Measurements from ENCODE around the gene DPRX. TPM values are rescaled to one million over a fixed set of nuclear protein-coding genes. Genes with fewer than 3 reads are reported as not detected.
A peak's percentile ranks its signal among the peaks of the same experiment; 100 is the strongest.

The DPRX gene
- total RNA-seq, 4 donors from 2014 or later, result not detected

GRCh38 chr19:53657330-53657729, 25.5 kb downstream of the DPRX start:
- Histone ChIP-seq H3K36me3 (no peaks in the 10 kb centered on the region), H3K9me3 (no peaks in the 10 kb centered on the region), H3K27me3 (no peaks in the 10 kb centered on the region), H3K27ac (no peak overlapping the region), H3K4me1 (peaks cover 4% of the 10 kb centered on the region), H3K4me3 (no peak overlapping the region)
- TF ChIP-seq EP300 (IDR thresholded peaks at IDR 0.05), result no peak
- no peak for TF ChIP-seq CTCF (IDR thresholded peaks at IDR 0.05)
- TF ChIP-seq POLR2AphosphoS5 (IDR thresholded peaks at IDR 0.05), result no peak
- TF ChIP-seq POLR2A (IDR thresholded peaks at IDR 0.05), result no peak
- no peak for DNase-seq (ENCODE audit: low spot score in 2 of 2)
- WGBS, result 53% methylated on average over 4 of the region's 4 CpGs

GRCh38 chr19:53657778-53658177, 26.0 kb downstream of the DPRX start:
- no peak for DNase-seq (ENCODE audit: low spot score in 2 of 2)
- no peaks in the 10 kb centered on the region for H3K27me3 ChIP-seq
- H3K4me1 ChIP-seq, result peaks cover 4% of the 10 kb centered on the region
- no peak overlapping the region for H3K27ac ChIP-seq
- TF ChIP-seq EP300 (IDR thresholded peaks at IDR 0.05) (no peak), POLR2AphosphoS5 (IDR thresholded peaks at IDR 0.05) (no peak), POLR2A (IDR thresholded peaks at IDR 0.05) (no peak), CTCF (IDR thresholded peaks at IDR 0.05) (no peak)
- H3K4me3 ChIP-seq, result no peak overlapping the region
- 58% methylated on average over 7 of the region's 7 CpGs for WGBS
- no peaks in the 10 kb centered on the region for H3K36me3 ChIP-seq
- no peaks in the 10 kb centered on the region for H3K9me3 ChIP-seq

DNA sequence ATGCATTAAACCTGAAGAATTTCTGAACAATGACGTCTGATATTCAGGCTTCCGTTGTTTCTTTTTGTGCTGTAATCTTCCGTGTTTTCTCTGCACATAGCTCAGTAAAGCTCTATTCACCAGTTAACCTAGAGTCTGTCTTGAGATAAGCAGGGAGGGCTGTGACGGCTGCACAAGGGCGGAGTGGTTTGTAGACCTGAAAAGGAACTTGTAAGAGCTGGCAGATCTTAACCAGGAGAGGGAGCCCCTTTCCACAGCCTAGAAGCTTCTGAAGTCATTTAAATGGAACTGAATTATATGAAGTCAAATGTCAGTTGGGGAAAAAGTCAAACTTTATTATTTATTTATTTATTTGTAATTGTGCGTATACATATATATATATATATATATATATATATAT, 27.5 kb downstream of the DPRX start:
- WGBS, result 9% methylated on average over 6 of the region's 6 CpGs
- H3K27me3 ChIP-seq, result no peaks in the 10 kb centered on the region
- H3K4me3 ChIP-seq, result no peak overlapping the region
- H3K36me3 ChIP-seq, result no peaks in the 10 kb centered on the region
- TF ChIP-seq POLR2A (IDR thresholded peaks at IDR 0.05) (no peak), POLR2AphosphoS5 (IDR thresholded peaks at IDR 0.05) (no peak), EP300 (IDR thresholded peaks at IDR 0.05) (no peak), CTCF (IDR thresholded peaks at IDR 0.05) (peak in 1 of 2 donors; percentile 35)
- H3K4me1 ChIP-seq, result peaks cover 4% of the 10 kb centered on the region
- H3K9me3 ChIP-seq, result no peaks in the 10 kb centered on the region
- no peak overlapping the region for H3K27ac ChIP-seq
- no peak for DNase-seq (ENCODE audit: low spot score in 2 of 2)

DNA sequence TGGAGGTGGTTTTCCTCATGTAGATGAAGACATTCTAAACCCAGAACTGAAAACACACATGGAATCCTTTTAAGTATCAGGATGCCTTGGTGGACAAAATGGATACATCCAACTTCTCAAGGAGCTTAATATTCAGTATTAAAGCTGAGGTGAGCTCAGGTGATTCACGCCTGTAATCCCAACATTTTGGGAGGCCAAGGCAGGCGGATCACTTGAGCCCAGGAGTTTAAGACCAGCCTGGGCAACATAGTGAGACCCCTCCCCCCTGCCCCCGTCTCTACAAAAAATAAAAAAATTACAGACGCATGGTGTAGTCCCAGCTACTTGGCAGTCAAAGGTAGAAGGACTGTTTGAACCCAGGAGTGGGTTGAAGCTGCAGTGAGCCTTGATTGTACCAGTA, 28.8 kb downstream of the DPRX start:
- Histone ChIP-seq H3K4me3 (no peak overlapping the region), H3K27ac (no peak overlapping the region), H3K4me1 (peaks cover 4% of the 10 kb centered on the region), H3K36me3 (no peaks in the 10 kb centered on the region), H3K9me3 (no peaks in the 10 kb centered on the region), H3K27me3 (no peaks in the 10 kb centered on the region)
- no peak for DNase-seq (ENCODE audit: low spot score in 2 of 2)
- TF ChIP-seq EP300 (IDR thresholded peaks at IDR 0.05), result no peak
- TF ChIP-seq POLR2AphosphoS5 (IDR thresholded peaks at IDR 0.05), result no peak
- 68% methylated on average over 4 of the region's 4 CpGs for WGBS

DNA sequence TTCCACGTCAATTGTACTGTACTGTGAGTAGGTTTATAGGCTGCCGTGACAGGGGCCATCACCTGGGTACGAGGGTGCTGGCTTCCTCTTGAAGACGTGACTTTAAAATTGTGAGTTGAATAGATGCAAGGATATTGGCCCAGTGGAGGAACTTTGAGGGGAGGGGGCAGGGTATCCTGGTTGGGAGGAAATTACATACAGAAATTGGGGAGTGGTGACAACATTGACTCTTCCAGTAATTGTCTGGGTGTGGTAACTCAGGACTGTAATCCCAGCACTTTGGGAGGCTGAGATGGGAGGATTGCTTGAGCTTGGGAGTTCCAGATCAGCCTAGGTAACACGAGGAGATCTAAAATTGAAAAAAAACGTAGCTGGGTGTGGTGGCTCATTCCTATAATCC, 30.4 kb downstream of the DPRX start:
- WGBS, result 71% methylated on average over 5 of the region's 6 CpGs
- no peak overlapping the region for H3K4me3 ChIP-seq

More for the DNA sequence above, 30.4 kb downstream of the DPRX start:
- Histone ChIP-seq H3K9me3 (no peaks in the 10 kb centered on the region), H3K27me3 (no peaks in the 10 kb centered on the region), H3K27ac (no peak overlapping the region), H3K4me1 (peaks cover 4% of the 10 kb centered on the region), H3K36me3 (no peaks in the 10 kb centered on the region)
- TF ChIP-seq POLR2AphosphoS5 (IDR thresholded peaks at IDR 0.05), result no peak
- TF ChIP-seq EP300 (IDR thresholded peaks at IDR 0.05), result no peak
- TF ChIP-seq CTCF (IDR thresholded peaks at IDR 0.05), result no peak
- TF ChIP-seq POLR2A (IDR thresholded peaks at IDR 0.05), result no peak
- no peak for DNase-seq (ENCODE audit: low spot score in 2 of 2)
